Mesenchymal stem cell (in vitro differentiated cells and primary cell): ENCODE results near the gene CYP24A1.
A peak's percentile ranks its signal among the peaks of the same experiment; 100 is the strongest.

Experiments
- DNase-seq: peaks from one replicate; pipeline ENCODE4 v3.0.0-alpha.2; 2013
- H2AFZ ChIP-seq: one replicate; pipeline ENCODE4 v1.6.1; 2013; ENCODE audit warnings: low read depth, mild to moderate bottlenecking, control low read depth, inconsistent platforms, low read length, moderate library complexity
- H2AK5ac ChIP-seq: 2 replicates; pipeline ENCODE4 v1.6.1; 2013; ENCODE audit warnings: low read length, moderate library complexity, mild to moderate bottlenecking, inconsistent platforms; ENCODE audit not compliant: severe bottlenecking
- H2BK120ac ChIP-seq: one replicate; pipeline ENCODE4 v1.6.1; 2013; ENCODE audit warnings: low read depth, mild to moderate bottlenecking, inconsistent platforms, low read length, moderate library complexity
- H2BK12ac ChIP-seq, 2 experiments: one replicate each; pipeline ENCODE4 v1.6.1; 2013; ENCODE audit warnings: inconsistent platforms in 2 of 2, low read length in 2 of 2, mild to moderate bottlenecking in 2 of 2, moderate library complexity in 2 of 2, control low read depth in 1 of 2
- H2BK15ac ChIP-seq: one replicate; pipeline ENCODE4 v1.6.1; 2013; ENCODE audit warnings: mild to moderate bottlenecking, low read depth, inconsistent platforms; ENCODE audit not compliant: poor library complexity, severe bottlenecking
- H2BK5ac ChIP-seq: 2 replicates; pipeline ENCODE4 v1.6.1; 2013; ENCODE audit warnings: low read depth, mild to moderate bottlenecking, low read length, control low read depth, inconsistent platforms; ENCODE audit not compliant: poor library complexity, severe bottlenecking
- H3K14ac ChIP-seq, 2 experiments: one replicate each; pipeline ENCODE4 v1.6.1; 2013; ENCODE audit warnings: inconsistent platforms in 2 of 2, low read length in 2 of 2, control low read depth in 1 of 2, mild to moderate bottlenecking in 1 of 2, moderate library complexity in 1 of 2
- H3K18ac ChIP-seq, 2 experiments: one replicate each; pipeline ENCODE4 v1.6.1; 2013; ENCODE audit warnings: inconsistent platforms in 2 of 2, low read length in 2 of 2, control low read depth in 1 of 2, low read depth in 1 of 2, mild to moderate bottlenecking in 1 of 2
- H3K23ac ChIP-seq, 2 experiments: one replicate each; pipeline ENCODE4 v1.6.1; 2013; ENCODE audit warnings: inconsistent platforms in 2 of 2, low read length in 2 of 2, mild to moderate bottlenecking in 2 of 2, moderate library complexity in 2 of 2, control low read depth in 1 of 2
- H3K27ac ChIP-seq: 2 replicates; pipeline ENCODE4 v1.5.1; 2013; ENCODE audit warnings: mild to moderate bottlenecking, moderate library complexity, low read length, control low read depth, inconsistent platforms; ENCODE audit not compliant: poor library complexity, severe bottlenecking
- H3K27me3 ChIP-seq, 2 experiments: 2 replicates each; pipeline versions ENCODE4 v1.6.1 to v1.7.0; 2013; ENCODE audit warnings: low read length in 2 of 2, mild to moderate bottlenecking in 2 of 2, moderate library complexity in 2 of 2, control low read depth in 1 of 2, inconsistent platforms in 1 of 2; ENCODE audit not compliant: control insufficient read depth in 1 of 2, insufficient read depth in 1 of 2
- H3K36me3 ChIP-seq, 2 experiments: 2 replicates each; pipeline versions ENCODE4 v1.6.1 to v1.7.0; 2013; ENCODE audit warnings: low read length in 2 of 2, control low read depth in 1 of 2, inconsistent platforms in 1 of 2, low read depth in 1 of 2, mild to moderate bottlenecking in 1 of 2; ENCODE audit not compliant: insufficient read depth in 2 of 2, control insufficient read depth in 1 of 2
- H3K4ac ChIP-seq, 2 experiments: one replicate each; pipeline ENCODE4 v1.6.1; 2013; ENCODE audit warnings: inconsistent platforms in 2 of 2, low read length in 2 of 2, mild to moderate bottlenecking in 2 of 2, moderate library complexity in 2 of 2, control low read depth in 1 of 2, low read depth in 1 of 2
- H3K4me1 ChIP-seq: 2 replicates; pipeline ENCODE4 v1.6.1; 2013; ENCODE audit warnings: low read depth, low read length, control low read depth; ENCODE audit not compliant: control insufficient read depth, insufficient read depth
- H3K4me2 ChIP-seq: 2 replicates; pipeline ENCODE4 v1.6.1; 2013; ENCODE audit warnings: low read length, mild to moderate bottlenecking, inconsistent platforms; ENCODE audit not compliant: poor library complexity, severe bottlenecking
- H3K4me3 ChIP-seq, 2 experiments: 2 replicates each; pipeline versions ENCODE4 v1.5.1 to v1.7.0; 2013; ENCODE audit warnings: low read length in 2 of 2, mild to moderate bottlenecking in 2 of 2, control low read depth in 1 of 2, low read depth in 1 of 2; ENCODE audit not compliant: insufficient read depth in 1 of 2
- H3K79me1 ChIP-seq: replicated peaks from 2 replicates; pipeline ENCODE4 v1.6.1; 2013; ENCODE audit warnings: mild to moderate bottlenecking, control low read depth, low read length, inconsistent platforms; ENCODE audit not compliant: poor library complexity, severe bottlenecking
- H3K9ac ChIP-seq: 2 replicates; pipeline ENCODE4 v1.7.0; 2013; ENCODE audit warnings: mild to moderate bottlenecking, low read length, moderate library complexity
- H3K9me3 ChIP-seq: 2 replicates; pipeline ENCODE4 v1.7.0; 2013; ENCODE audit warnings: mild to moderate bottlenecking, low read length; ENCODE audit not compliant: control insufficient read depth
- H4K8ac ChIP-seq: one replicate; pipeline ENCODE4 v1.6.1; 2013; ENCODE audit warnings: inconsistent platforms, mild to moderate bottlenecking, low read length, moderate library complexity
- H4K91ac ChIP-seq: one replicate; pipeline ENCODE4 v1.6.1; 2013; ENCODE audit warnings: mild to moderate bottlenecking, low read length, inconsistent platforms
- WGBS: methylation state at CpG from one replicate; pipeline ENCODE4 v1.1.7; 2013; ENCODE audit warnings: mixed read lengths; 5-methylcytosine and 5-hydroxymethylcytosine counted together

Gene CYP24A1

DNA sequence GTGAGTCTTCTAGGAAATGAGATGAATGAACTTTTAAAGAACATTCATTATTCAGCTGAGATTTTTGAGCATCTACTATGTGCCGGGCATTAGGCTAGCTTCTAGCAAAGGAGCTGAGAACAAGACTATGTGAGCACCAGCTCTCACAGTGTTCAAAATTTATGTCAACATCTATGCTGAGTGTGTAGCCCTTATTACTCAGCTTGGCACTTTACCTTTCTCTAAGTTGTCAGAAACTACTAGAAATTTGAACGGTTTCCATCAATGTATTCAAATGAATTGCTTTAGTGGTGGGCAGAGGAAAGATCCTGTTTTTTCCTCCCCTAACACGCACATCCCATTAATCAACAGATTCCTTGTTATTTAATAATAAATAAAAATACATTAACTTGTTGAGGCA is 33.3 kb downstream of the CYP24A1 start:
- Histone ChIP-seq H3K27ac (peak overlapping the region; percentile 78), H2BK12ac (no peak overlapping the region), H3K18ac (no peak overlapping the region), H3K4me1 (peaks cover 3% of the 10 kb centered on the region), H3K14ac (no peak overlapping the region), H3K4me2 (no peak overlapping the region), H4K91ac (no peak overlapping the region), H3K79me1 (no peaks in the 10 kb centered on the region), H3K27me3 (no peaks in the 10 kb centered on the region), H3K36me3 (no peaks in the 10 kb centered on the region), H3K4me3 (no peak overlapping the region), H3K9ac (no peak overlapping the region), H2BK15ac (no peak overlapping the region), H2BK120ac (no peak overlapping the region), H4K8ac (no peak overlapping the region), H2AK5ac (no peak overlapping the region), H2BK5ac (no peak overlapping the region), H3K4ac (no peak overlapping the region), H3K23ac (no peak overlapping the region), H2AFZ (no peak overlapping the region), H3K9me3 (no peaks in the 10 kb centered on the region)
- DNase-seq: no peak
- WGBS: 95% methylated on average over 1 of the region's 3 CpGs

- no peak overlapping the region for H3K27ac ChIP-seq
- H3K18ac ChIP-seq: no peak overlapping the region
- no peak overlapping the region for H2BK12ac ChIP-seq
- H4K8ac ChIP-seq: no peak overlapping the region
- H2BK5ac ChIP-seq: no peak overlapping the region
- peaks cover 3% of the 10 kb centered on the region for H3K4me1 ChIP-seq
- no peak overlapping the region for H3K14ac ChIP-seq
- no peak for DNase-seq
- H2AK5ac ChIP-seq: peak overlapping the region; percentile 76
- H2BK120ac ChIP-seq: no peak overlapping the region
- H3K36me3 ChIP-seq: no peaks in the 10 kb centered on the region
- H3K23ac ChIP-seq: no peak overlapping the region
- H2AFZ ChIP-seq: no peak overlapping the region
- WGBS: 84% methylated on average over 5 of the region's 6 CpGs
- no peak overlapping the region for H4K91ac ChIP-seq
- H3K4me3 ChIP-seq: no peak overlapping the region
- no peak overlapping the region for H3K4ac ChIP-seq
- no peaks in the 10 kb centered on the region for H3K27me3 ChIP-seq
- no peaks in the 10 kb centered on the region for H3K9me3 ChIP-seq
- H3K4me2 ChIP-seq: no peak overlapping the region
- no peak overlapping the region for H2BK15ac ChIP-seq
- H3K79me1 ChIP-seq: no peaks in the 10 kb centered on the region
- no peak overlapping the region for H3K9ac ChIP-seq
Measured at GRCh38 chr20:54140067-54140466, 33.7 kb downstream of the CYP24A1 start.

GRCh38 chr20:54139188-54139587 is 34.6 kb downstream of the CYP24A1 start:
- H3K4me1 ChIP-seq: peaks cover 3% of the 10 kb centered on the region
- H2BK15ac ChIP-seq: no peak overlapping the region
- no peak overlapping the region for H3K14ac ChIP-seq
- no peak for DNase-seq
- peak overlapping the region; percentile 84 for H2AK5ac ChIP-seq
- no peaks in the 10 kb centered on the region for H3K9me3 ChIP-seq
- no peak overlapping the region for H2BK12ac ChIP-seq
- H3K4ac ChIP-seq: no peak overlapping the region
- no peak overlapping the region for H3K9ac ChIP-seq
- H4K8ac ChIP-seq: no peak overlapping the region
- H3K79me1 ChIP-seq: no peaks in the 10 kb centered on the region
- no peak overlapping the region for H2BK5ac ChIP-seq
- no peak overlapping the region for H3K23ac ChIP-seq
- no peak overlapping the region for H3K27ac ChIP-seq
- H3K18ac ChIP-seq: no peak overlapping the region
- H3K4me2 ChIP-seq: no peak overlapping the region
- WGBS: 78% methylated on average over 7 of the region's 7 CpGs
- H3K27me3 ChIP-seq: no peaks in the 10 kb centered on the region
- H2AFZ ChIP-seq: no peak overlapping the region
- H4K91ac ChIP-seq: no peak overlapping the region
- H2BK120ac ChIP-seq: no peak overlapping the region
- H3K4me3 ChIP-seq: no peak overlapping the region
- H3K36me3 ChIP-seq: no peaks in the 10 kb centered on the region

DNA sequence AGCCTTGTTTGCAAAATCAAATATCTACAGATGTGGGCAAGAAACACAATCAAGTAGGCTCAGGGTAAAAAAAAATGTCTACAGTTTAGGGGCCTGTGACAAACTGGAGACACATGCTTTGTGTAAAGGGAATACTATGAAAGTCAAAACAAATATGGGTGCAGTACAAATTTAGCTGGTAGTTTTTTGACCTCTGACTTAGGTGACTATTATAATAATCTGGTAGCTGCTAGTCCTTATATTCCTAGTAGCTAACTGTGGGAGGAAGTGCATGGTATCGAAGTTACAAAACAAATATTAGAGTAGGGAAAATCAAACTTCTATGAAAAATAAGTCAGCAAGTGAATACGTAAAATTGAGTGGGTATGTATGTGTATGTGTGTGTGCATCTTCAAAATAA is 35.4 kb downstream of the CYP24A1 start:
- Histone ChIP-seq H3K27ac (no peak overlapping the region), H3K9me3 (no peaks in the 10 kb centered on the region), H3K18ac (no peak overlapping the region), H2BK120ac (no peak overlapping the region), H3K9ac (no peak overlapping the region), H3K4me2 (no peak overlapping the region), H2AK5ac (no peak overlapping the region), H2BK15ac (no peak overlapping the region), H4K91ac (no peak overlapping the region), H3K27me3 (no peaks in the 10 kb centered on the region), H2AFZ (no peak overlapping the region), H3K14ac (no peak overlapping the region), H2BK12ac (no peak overlapping the region), H3K79me1 (no peaks in the 10 kb centered on the region), H3K4me3 (no peak overlapping the region), H3K36me3 (no peaks in the 10 kb centered on the region), H3K4me1 (peaks cover 3% of the 10 kb centered on the region), H2BK5ac (no peak overlapping the region), H3K4ac (no peak overlapping the region), H3K23ac (no peak overlapping the region), H4K8ac (no peak overlapping the region)
- WGBS: 96% methylated on average over 2 of the region's 2 CpGs
- no peak for DNase-seq
